ENCODE data around the gene TLR9.

Gene TLR9

DNA sequence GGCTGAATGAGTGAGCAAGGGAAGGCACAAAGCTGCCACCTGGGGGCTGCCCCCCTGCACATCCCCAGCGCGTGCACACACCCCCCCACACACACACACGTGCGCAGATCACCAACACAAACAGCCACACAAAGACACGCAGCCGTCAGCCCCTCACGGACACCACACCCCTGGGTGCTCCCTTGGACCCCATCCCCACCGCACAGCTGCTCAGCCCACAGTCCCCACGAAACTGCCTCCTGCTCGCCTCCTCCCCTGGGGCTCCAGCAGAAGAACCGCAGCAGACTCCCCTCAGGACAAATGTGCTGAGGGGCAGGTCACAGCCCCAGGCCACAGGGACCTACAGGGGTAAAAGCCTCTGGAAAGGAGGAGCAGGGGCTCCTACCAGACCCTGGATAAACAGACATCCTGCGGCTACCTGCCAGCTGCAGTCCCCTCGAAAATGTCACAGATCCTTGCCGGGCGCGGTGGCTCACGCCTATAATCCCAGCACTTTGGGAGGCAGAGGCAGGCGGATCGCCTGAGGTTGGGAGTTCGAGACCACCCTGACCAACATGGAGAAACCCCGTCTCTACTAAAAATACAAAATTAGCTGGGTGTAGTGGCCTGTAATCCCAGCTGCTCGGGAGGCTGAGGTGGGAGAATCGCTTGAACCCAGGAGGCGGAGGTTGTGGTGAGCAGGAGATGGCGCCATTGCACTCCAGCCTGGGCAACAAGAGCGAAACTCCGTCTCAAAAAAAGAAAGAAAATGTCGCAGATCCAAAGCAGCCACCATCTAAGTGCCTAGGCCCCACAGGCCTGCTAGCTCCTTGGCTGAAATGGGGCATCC lies 7.0 kb upstream of the TLR9 start:
- no peak for DNase-seq (ENCODE audit: low read depth in 2 of 2)

- DNase-seq (ENCODE audit: low read depth in 2 of 2): peak; percentile 84 to 91
Measured at GRCh38 chr3:52231502-52232278, 6.2 kb upstream of the TLR9 start.

DNA sequence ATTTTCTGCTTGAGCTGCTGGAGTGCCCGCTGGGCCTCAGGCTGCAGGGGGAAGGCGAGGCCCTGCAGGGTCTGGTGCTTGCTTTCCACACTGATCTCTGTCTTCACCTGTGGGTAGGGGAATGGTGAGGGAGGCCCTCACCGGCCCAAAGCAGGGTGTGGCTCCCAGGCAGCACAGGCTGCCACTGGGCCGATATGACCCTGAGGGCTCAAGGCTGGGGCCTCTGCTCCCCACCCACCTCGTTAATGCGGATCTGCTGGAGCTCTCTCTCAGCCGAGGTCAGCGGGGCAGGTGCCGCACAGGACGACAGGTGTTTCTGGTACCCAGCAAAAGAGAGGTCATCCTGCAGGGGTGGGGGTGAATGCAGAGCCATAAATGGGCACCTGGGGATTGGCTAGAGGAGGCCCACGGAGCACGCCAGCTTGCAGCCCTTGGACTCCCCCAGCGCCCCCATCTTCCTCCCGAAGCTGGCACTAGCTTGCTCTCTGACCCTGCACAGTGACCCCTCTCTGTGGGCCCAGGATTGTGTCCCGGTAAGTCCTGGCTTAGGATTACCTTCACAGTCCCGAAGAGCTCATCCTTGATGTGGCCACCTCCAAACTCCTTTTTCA lies 5.5 kb upstream of the TLR9 start:
- DNase-seq (ENCODE audit: low read depth in 2 of 2): no peak

DNA sequence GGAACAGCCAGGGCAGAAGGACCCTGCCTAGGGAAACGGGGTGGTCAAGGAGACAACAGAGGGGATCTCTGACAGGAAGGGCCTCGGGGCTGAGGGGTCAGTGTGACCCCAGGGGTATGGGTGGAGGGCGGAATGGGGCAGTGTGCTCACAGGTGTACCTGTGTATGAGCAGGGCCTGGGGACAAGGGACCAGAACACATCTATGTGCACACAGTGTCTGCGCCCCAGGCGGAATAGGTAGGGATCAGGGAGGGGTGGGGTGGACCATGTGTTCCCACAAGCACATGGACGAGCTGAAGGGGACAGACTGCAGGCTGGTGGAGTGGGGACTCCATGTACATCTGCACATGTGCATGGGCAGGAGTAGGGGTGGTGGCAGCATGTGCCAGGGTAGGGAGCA lies 5.0 kb upstream of the TLR9 start:
- no peak for DNase-seq (ENCODE audit: low read depth in 2 of 2)

DNA sequence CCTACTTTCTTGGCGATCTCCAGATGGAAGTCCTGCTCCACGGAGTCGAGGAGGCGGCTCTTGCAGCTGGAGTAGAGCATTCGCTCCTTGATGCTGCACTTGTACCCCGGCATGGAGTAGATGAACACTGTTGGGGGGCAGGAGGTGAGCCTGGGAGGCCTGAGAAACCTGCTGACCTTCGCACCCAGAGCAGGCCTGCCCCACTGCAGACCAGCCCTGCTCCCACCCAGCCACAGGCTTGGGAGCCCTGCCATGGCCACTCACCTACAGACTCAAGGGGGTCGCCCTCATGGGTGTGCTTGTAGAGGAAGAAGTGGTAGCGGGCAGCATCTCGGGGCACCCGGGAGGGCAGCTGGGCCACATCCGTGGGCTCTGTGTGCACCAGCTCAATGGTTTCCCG lies 4.2 kb upstream of the TLR9 start:
- no peak for DNase-seq (ENCODE audit: low read depth in 2 of 2)

- no peak for DNase-seq (ENCODE audit: low read depth in 2 of 2)
Measured at GRCh38 chr3:52228751-52229291, 3.4 kb upstream of the TLR9 start.

DNA sequence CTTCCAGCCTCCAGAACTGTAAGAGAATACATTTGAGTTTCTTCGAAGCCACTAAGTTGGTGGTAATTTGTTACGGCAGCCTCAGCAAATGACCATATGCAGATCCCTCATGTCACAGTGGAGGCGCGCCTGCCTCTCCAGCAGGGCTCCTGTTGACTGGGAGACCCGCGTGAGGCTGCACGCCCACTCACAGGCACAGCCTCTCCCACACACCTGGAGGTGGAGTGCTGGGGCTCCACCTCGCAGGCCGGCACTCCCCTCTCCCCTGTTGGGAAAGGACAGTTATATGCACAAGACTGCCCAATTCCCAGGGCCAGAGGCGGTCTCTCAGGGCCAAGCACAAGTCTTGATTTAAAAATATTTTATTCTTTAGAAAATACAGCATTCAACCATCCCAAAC lies 2.8 kb upstream of the TLR9 start:
- no peak for DNase-seq (ENCODE audit: low read depth in 2 of 2)

DNA sequence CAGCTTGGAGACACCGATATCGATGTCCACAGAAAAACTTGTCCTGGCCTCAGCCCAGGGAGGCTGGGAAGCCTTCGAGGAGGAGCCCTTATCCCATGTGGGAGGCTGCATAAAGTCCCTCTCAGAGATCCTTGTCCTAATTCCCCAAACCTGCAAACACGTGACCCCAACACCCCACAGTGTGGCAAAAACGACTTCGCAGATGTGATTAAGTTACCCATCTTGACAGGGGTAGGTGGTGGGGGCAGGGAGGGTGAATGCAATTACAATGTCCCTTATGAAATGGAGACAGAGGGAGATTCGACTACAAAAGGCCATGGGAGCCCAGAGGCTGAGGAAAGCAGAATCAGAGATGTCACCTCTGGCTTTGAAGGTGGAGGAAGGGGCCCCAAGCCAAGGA lies 2.3 kb upstream of the TLR9 start:
- no peak for DNase-seq (ENCODE audit: low read depth in 2 of 2)

DNA sequence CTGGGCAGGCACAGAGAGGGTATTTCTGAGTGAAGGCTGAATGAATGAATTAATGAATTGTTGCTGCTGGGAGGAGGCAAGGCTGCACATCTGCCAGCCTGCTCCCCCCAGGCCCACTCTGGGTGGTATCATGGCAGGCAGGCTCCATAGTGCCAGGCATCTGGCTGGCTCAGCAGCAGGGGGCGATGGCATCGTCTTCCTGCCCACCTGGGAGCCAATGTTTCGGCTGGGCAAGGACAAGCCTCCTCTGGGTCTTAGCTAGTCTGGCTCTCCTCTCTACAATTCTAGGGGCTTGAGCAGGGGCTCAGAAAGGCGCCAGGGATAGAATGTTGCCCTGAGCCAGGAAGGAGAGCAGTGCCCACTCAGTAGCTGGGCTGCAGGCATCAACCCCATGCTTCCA lies 1.7 kb upstream of the TLR9 start:
- no peak for DNase-seq (ENCODE audit: low read depth in 2 of 2)

DNA sequence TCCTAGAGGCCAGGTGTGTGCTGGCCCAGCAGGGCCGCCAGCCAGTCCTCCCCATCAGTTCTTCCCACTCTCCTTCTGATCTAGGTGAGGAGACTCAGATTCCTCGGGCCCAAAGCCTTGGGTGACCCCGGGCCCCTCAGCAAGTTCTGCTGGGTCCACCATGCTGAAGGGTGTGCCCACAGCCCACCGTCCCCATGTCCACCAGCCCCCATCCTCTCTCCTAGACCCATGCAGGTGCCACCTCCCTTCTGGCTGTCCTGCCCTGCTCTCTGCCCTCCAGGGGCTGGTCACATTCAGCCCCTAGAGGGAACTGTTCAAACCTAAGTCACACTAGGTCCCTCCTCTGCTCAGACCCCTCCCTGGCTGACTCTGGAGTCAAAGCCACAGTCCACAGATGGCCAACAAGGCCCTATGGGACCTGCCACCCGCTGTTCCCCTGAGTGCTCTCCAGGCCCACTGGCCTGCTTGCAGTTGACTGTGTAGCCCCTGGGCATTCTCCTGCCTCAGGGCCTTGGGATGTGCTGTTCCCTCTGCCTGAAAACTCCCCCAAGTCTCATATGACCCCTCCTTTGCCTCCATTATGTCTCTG lies 878 bp upstream of the TLR9 start:
- DNase-seq (ENCODE audit: low read depth in 2 of 2): no peak

DNA sequence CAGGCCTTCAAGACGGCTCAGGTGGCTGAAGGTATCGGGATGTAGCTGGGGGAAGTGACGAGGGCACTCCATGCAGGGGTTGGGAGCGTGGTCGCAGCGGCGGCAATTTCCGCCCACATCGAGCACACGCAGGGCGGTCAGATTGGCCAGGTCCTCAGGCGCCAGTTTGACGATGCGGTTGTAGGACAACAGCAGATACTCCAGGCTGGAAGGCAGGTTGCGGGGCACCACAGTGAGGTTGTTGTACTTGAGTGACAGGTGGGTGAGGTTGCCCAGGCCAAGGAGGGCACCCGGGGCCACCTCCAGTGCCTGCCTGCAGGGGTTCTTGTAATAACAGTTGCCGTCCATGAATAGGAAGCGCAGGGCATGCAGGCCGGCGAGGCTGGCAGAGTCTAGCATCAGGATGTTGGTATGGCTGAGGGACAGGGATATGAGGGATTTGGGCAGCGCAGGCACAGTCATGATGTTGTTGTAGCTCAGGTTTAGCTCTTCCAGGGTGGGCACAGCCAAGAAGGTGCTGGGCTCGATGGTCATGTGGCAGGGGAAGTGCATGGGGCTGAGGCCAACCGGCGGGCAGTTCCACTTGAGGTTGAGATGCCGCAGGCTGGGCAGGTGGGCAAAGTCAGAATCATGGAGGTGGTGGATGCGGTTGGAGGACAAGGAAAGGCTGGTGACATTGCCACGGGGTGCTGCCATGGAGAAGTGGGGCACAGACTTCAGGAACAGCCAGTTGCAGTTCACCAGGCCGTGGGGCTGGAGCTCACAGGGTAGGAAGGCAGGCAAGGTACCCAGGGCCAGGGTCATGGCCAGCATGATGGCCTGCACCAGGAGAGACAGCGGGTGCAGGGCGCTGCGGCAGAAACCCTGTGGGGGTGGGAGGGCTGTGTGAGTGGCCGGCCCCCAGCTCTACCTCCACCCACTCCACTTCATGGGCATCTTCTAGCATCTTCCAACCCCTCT lies 1.7 kb downstream of the TLR9 start:
- DNase-seq (ENCODE audit: low read depth in 2 of 2): no peak

DNA sequence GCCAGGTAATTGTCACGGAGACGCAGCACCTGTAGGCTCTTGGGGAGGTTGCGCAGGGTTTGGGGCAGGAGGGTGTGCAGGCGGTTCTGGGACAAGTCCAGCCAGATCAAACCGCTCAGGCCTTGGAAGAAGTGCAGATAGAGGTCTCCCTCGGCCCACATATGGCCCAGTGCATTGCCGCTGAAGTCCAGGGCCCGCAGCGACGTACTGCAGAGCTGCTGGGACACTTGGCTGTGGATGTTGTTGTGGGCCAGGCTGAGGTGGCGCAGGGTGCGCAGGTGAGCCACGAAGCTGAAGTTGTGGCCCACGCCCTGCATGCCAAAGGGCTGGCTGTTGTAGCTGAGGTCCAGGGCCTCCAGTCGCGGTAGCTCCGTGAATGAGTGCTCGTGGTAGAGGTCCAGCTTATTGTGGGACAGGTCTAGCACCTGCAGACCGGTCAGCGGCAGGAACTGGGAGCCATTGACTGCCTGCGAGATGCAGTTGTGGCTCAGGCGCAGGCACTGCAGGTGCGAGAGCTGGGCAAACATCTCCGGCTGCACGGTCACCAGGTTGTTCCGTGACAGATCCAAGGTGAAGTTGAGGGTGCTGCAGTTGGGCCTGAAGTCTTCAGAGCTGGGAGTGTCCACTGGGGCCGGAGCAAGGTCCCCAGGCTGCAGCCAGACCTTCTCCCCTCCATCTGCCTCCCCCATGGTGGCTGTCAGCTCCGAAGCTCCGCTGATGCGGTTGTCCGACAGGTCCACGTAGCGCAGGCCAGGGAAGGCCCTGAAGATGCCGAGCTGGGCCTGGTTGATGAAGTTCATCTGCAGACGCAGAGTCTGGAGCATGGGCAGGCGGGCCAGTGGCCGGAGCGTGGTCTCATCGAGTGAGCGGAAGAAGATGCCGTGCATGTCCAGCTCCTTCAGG lies 2.9 kb downstream of the TLR9 start:
- DNase-seq (ENCODE audit: low read depth in 2 of 2): no peak

GRCh38 chr3:52221563-52222318 lies 3.7 kb downstream of the TLR9 start:
- DNase-seq (ENCODE audit: low read depth in 2 of 2): no peak

DNA sequence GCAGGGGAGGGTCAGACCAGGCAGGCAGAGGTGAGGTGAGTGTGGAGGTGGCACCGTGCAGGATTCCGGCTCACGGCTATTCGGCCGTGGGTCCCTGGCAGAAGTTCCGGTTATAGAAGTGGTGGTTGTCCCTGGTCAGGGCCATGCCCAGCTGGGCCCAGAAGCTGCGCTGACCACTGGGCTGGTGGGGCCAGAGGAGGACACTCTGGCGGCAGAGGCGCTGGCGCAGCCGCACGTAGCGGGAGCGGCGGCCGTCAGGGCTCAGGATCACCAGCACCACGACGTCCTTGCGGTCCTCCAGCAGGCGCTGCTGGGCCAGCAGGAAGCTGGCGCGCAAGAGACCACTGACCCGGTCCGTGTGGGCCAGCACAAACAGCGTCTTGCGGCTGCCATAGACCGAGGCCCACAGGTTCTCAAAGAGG lies 4.3 kb downstream of the TLR9 start:
- DNase-seq (ENCODE audit: low read depth in 2 of 2): no peak

GRCh38 chr3:52220380-52221026 lies 4.9 kb downstream of the TLR9 start:
- DNase-seq (ENCODE audit: low read depth in 2 of 2): peak; percentile 87 to 96

DNA sequence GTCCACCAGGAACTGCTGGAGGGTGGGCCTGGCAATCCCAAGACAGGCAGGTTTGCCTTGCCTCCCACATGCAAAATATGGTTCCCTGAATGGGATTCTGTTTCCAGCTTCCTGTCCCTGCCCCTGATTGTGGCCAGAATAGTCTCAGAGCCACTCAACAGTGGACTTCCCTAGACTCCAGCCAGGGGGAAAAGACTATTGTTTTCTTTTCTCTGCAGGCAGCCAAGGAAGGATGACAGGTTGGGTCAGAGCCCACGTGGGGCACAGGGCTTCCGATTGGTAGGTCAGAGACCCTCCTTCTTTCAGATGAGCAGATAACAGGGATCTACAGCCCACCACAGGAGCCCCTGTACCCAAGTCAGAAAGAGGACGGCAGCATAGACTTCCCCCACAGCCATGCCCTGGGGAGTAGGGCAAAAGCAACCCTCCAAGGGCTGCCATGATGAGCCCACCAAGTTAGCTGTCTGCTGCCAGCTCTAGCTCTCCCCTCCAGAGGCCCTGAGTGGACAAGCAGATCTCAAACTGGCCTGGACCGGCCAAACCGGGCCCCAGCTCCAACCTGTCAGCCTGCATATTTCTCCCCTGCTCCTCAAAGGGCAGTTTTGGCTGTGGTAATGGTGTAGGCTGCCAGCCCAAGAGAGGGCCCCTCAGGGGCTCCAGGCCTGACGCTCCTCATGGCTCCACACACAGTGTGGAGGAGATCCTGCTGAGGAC lies 6.4 kb downstream of the TLR9 start:
- no peak for DNase-seq (ENCODE audit: low read depth in 2 of 2)

GRCh38 chr3:52218454-52218853 lies 7.0 kb downstream of the TLR9 start:
- DNase-seq (ENCODE audit: low read depth in 2 of 2): no peak

DNA sequence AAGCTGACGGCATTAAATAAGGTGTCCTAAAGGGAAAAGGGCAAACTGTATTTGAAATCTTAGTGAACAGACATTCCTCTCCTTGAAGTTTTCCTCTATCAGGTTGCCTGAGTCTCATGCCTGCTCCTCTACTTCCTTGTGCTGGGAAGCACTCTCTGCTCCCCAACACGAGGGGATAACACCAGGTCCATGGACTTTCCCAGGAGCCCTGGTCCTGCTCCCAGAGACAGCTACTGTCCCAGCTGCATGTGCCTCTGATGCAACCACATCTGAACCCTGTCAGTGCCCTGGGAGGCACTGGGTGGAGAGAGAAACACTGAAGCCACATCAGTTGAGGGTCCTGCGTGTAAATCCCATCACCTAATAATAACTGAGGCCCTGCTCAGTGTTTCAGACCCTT lies 7.4 kb downstream of the TLR9 start:
- no peak for DNase-seq (ENCODE audit: low read depth in 2 of 2)

Measured in stimulated activated CD4-positive, alpha-beta T cell treated with anti-CD3 and anti-CD28 coated beads, Interleukin-4, amount 100 ng/mL, for 48 hours (primary cell).